Ishikawa (cell line): ENCODE measurements around the gene CLDN15.

Experiments
- CEBPB ChIP-seq: IDR thresholded peaks from 2 replicates; pipeline ENCODE4 v1.6.1; 2012
- CREB1 ChIP-seq: IDR thresholded peaks from 2 replicates; pipeline ENCODE4 v1.6.1; 2012; ENCODE audit warnings: low read depth
- EGR1 ChIP-seq: IDR thresholded peaks from 2 replicates; pipeline ENCODE4 v1.6.1; 2012
- EP300 ChIP-seq: IDR thresholded peaks from 2 replicates; pipeline ENCODE4 v1.6.1; 2012; ENCODE audit warnings: borderline replicate concordance
- FOXM1 ChIP-seq: IDR thresholded peaks from 2 replicates; pipeline ENCODE4 v1.6.1; 2012; ENCODE audit warnings: low read depth, borderline replicate concordance
- MAX ChIP-seq: IDR thresholded peaks from 2 replicates; pipeline ENCODE4 v1.6.1; 2012
- NFIC ChIP-seq: IDR thresholded peaks from 2 replicates; pipeline ENCODE4 v1.6.1; 2012
- RAD21 ChIP-seq: IDR thresholded peaks from 2 replicates; pipeline ENCODE4 v1.6.1; 2012; ENCODE audit warnings: low read depth
- REST ChIP-seq: IDR thresholded peaks from 2 replicates; pipeline ENCODE4 v1.6.1; 2012; ENCODE audit warnings: low read depth, mild to moderate bottlenecking
- TAF1 ChIP-seq: IDR thresholded peaks from 2 replicates; pipeline ENCODE4 v1.6.1; 2012; ENCODE audit warnings: low read depth, mild to moderate bottlenecking
- TCF12 ChIP-seq: IDR thresholded peaks from 2 replicates; pipeline ENCODE4 v1.6.1; 2012; ENCODE audit warnings: low read depth
- TEAD4 ChIP-seq: IDR thresholded peaks from 2 replicates; pipeline ENCODE4 v1.6.1; 2012
- USF1 ChIP-seq: IDR thresholded peaks from 2 replicates; pipeline ENCODE4 v1.6.1; 2012
- YY1 ChIP-seq: IDR thresholded peaks from 2 replicates; pipeline ENCODE4 v1.6.1; 2012; ENCODE audit warnings: low read depth
- ZBTB7A ChIP-seq: IDR thresholded peaks from 2 replicates; pipeline ENCODE4 v1.6.1; 2012; ENCODE audit warnings: low read depth

The CLDN15 gene

GRCh38 chr7:101233907-101234547 is 3.6 kb downstream of the CLDN15 start:
- TF ChIP-seq TAF1, result no peak
- no peak for TF ChIP-seq RAD21
- no peak for TF ChIP-seq EGR1
- no peak for TF ChIP-seq TEAD4
- TF ChIP-seq USF1, result no peak
- TF ChIP-seq EP300, result no peak
- no peak for TF ChIP-seq CEBPB
- TF ChIP-seq MAX, result no peak

- TF ChIP-seq FOXM1, result no peak
- TF ChIP-seq YY1, result no peak
- TF ChIP-seq REST, result no peak
- peak; percentile 71 for TF ChIP-seq ZBTB7A
- TF ChIP-seq USF1, result no peak
- no peak for TF ChIP-seq CREB1
- TF ChIP-seq RAD21, result no peak
- TF ChIP-seq TEAD4, result no peak
- TF ChIP-seq EGR1, result peak; percentile 85
- no peak for TF ChIP-seq TAF1
- no peak for TF ChIP-seq CEBPB
- TF ChIP-seq MAX, result peak; percentile 54
- TF ChIP-seq NFIC, result no peak
Measured at GRCh38 chr7:101232141-101232850, 5.3 kb downstream of the CLDN15 start.

GRCh38 chr7:101231644-101232043 is 6.0 kb downstream of the CLDN15 start:
- no peak for TF ChIP-seq NFIC
- TF ChIP-seq CREB1, result no peak

- TF ChIP-seq TAF1 (no peak), CREB1 (no peak), YY1 (no peak), EGR1 (no peak), TCF12 (no peak), NFIC (no peak), RAD21 (no peak), ZBTB7A (no peak), FOXM1 (no peak), USF1 (no peak), EP300 (no peak), MAX (no peak)
Measured at GRCh38 chr7:101226721-101227120, 10.9 kb downstream of the CLDN15 start.

- TF ChIP-seq EGR1 (no peak), NFIC (no peak), TCF12 (no peak), CREB1 (no peak), REST (no peak), RAD21 (no peak), CEBPB (no peak), MAX (no peak), YY1 (no peak)
Measured at GRCh38 chr7:101225650-101226049, 12.0 kb downstream of the CLDN15 start.
